ENCODE results near the gene AOC1. TPM values are rescaled to one million over a fixed set of nuclear protein-coding genes. Genes with fewer than 3 reads are reported as not detected.

The AOC1 gene
- total RNA-seq, 6 experiments from 2014 or later, result 2.2 to 17.5 (median 9.4) TPM; not detected in 3

- no peaks in the 10 kb centered on the region for H3K36me3 ChIP-seq
- no peaks in the 10 kb centered on the region for H3K4me1 ChIP-seq
- H3K9me3 ChIP-seq, result no peaks in the 10 kb centered on the region
- 71% methylated on average over 4 of the region's 5 CpGs for WGBS (ENCODE audit: insufficient coverage, low coverage, low lambda C conversion rate, missing lambda C conversion rate)
- intact Hi-C loops (cut with DNase I), result no loop called here
- no peaks in the 10 kb centered on the region for H3K27me3 ChIP-seq
- DNase-seq, result no peak
- H3K4me3 ChIP-seq, result no peak overlapping the region
- no peak for ATAC-seq
- no peak overlapping the region for H3K27ac ChIP-seq
- TF ChIP-seq CTCF (IDR thresholded peaks at IDR 0.05), result no peak
- TF ChIP-seq POLR2A (IDR thresholded peaks at IDR 0.05), result no peak
These were observed 2.0 kb upstream of the AOC1 start for GRCh38 chr7:150850273-150850672.

- DNase-seq (no peak), ATAC-seq (no peak)
- WGBS (ENCODE audit: insufficient coverage, low coverage, low lambda C conversion rate, missing lambda C conversion rate), result 77% methylated on average over 12 of the region's 19 CpGs
- intact Hi-C loops (cut with DNase I), result no loop called here
- Histone ChIP-seq H3K27ac (no peak overlapping the region), H3K4me3 (no peak overlapping the region), H3K4me1 (no peaks in the 10 kb centered on the region), H3K27me3 (no peaks in the 10 kb centered on the region), H3K36me3 (no peaks in the 10 kb centered on the region), H3K9me3 (no peaks in the 10 kb centered on the region)
- TF ChIP-seq POLR2A (IDR thresholded peaks at IDR 0.05) (no peak), CTCF (IDR thresholded peaks at IDR 0.05) (no peak)
These were observed 586 bp upstream of the AOC1 start for GRCh38 chr7:150851492-150852370.

- H3K4me3 ChIP-seq, result no peak overlapping the region
- no peak for DNase-seq
- 76% methylated on average over 11 of the region's 19 CpGs for WGBS (ENCODE audit: insufficient coverage, low coverage, low lambda C conversion rate, missing lambda C conversion rate)
These were observed 2.0 kb downstream of the AOC1 start for GRCh38 chr7:150854066-150855000.

GRCh38 chr7:150855046-150855445 is 2.7 kb downstream of the AOC1 start:
- H3K36me3 ChIP-seq, result no peaks in the 10 kb centered on the region
- no peak for ATAC-seq
- H3K4me3 ChIP-seq, result no peak overlapping the region
- no peaks in the 10 kb centered on the region for H3K9me3 ChIP-seq
- TF ChIP-seq CTCF (IDR thresholded peaks at IDR 0.05) (no peak), POLR2A (IDR thresholded peaks at IDR 0.05) (no peak)
- H3K27ac ChIP-seq, result no peak overlapping the region
- WGBS (ENCODE audit: insufficient coverage, low coverage, low lambda C conversion rate, missing lambda C conversion rate), result no CpG with 5 or more reads among the region's 6 CpGs
- H3K27me3 ChIP-seq, result no peaks in the 10 kb centered on the region
- no peaks in the 10 kb centered on the region for H3K4me1 ChIP-seq
- DNase-seq, result no peak
- intact Hi-C loops (cut with DNase I), result no loop called here

More at GRCh38 chr7:150854066-150855000, 2.0 kb downstream of the AOC1 start:
- no peak for ATAC-seq
- TF ChIP-seq POLR2A (IDR thresholded peaks at IDR 0.05), result no peak
- TF ChIP-seq CTCF (IDR thresholded peaks at IDR 0.05), result no peak
- H3K36me3 ChIP-seq, result no peaks in the 10 kb centered on the region
- H3K27me3 ChIP-seq, result no peaks in the 10 kb centered on the region
- intact Hi-C loops (cut with DNase I), result no loop called here
- H3K4me1 ChIP-seq, result no peaks in the 10 kb centered on the region
- no peak overlapping the region for H3K27ac ChIP-seq
- H3K9me3 ChIP-seq, result no peaks in the 10 kb centered on the region

All from right lobe of liver (tissue), 6 donors.